HG03571 (cell line): ENCODE results near the gene FAM50A.
A peak's percentile ranks its signal among the peaks of the same experiment; 100 is the strongest.
"Not testable (repeated sequence)": the region's sequence is repeated elsewhere in the genome, so short reads cannot be mapped to it uniquely, and the experiment has no call there.

Source experiments
- ATAC-seq: cut with Tn5 transposase; IDR thresholded peaks from one replicate; pipeline ENCODE4 v1.9.1; 2021; ENCODE audit not compliant: unreplicated experiment

Gene FAM50A

GRCh38 chrX:154443992-154444754 is at the start of gene FAM50A:
Gene FAM50A (plus strand): TSS chrX:154444141. CDS start chrX:154444236, 95 bp downstream.
- ATAC-seq = peak; percentile 72

GRCh38 chrX:154396363-154396762 is 47.6 kb upstream of the FAM50A start:
- ATAC-seq = not testable (repeated sequence)

- ATAC-seq = peak; percentile 36
Measured at GRCh38 chrX:154396973-154397887, 46.7 kb upstream of the FAM50A start.

GRCh38 chrX:154397888-154398667 is 45.9 kb upstream of the FAM50A start, which contains the start of gene RPL10:
Gene RPL10 (plus strand): TSS chrX:154398377. CDS start chrX:154398520, 143 bp downstream.
- ATAC-seq = peak; percentile 72

- ATAC-seq = no peak
Measured at GRCh38 chrX:154398668-154399526, 45.0 kb upstream of the FAM50A start.

GRCh38 chrX:154399527-154400368 is 44.2 kb upstream of the FAM50A start:
- ATAC-seq = no peak

GRCh38 chrX:154400369-154400817 is 43.5 kb upstream of the FAM50A start:
- not testable (repeated sequence) for ATAC-seq

- ATAC-seq = no peak
Measured at GRCh38 chrX:154401045-154401799, 42.7 kb upstream of the FAM50A start.

GRCh38 chrX:154401918-154402621 is 41.9 kb upstream of the FAM50A start:
- ATAC-seq = no peak

GRCh38 chrX:154402622-154403127 is 41.3 kb upstream of the FAM50A start:
- ATAC-seq = no peak

- no peak for ATAC-seq
Measured at GRCh38 chrX:154403192-154403591, 40.7 kb upstream of the FAM50A start.

- ATAC-seq = no peak
Measured at GRCh38 chrX:154403858-154404257, 40.1 kb upstream of the FAM50A start.

GRCh38 chrX:154404625-154405192 is 39.2 kb upstream of the FAM50A start:
- no peak for ATAC-seq

GRCh38 chrX:154408659-154409221 is 35.2 kb upstream of the FAM50A start:
- ATAC-seq = no peak

- no peak for ATAC-seq
Measured at GRCh38 chrX:154409222-154409871, 34.6 kb upstream of the FAM50A start, which contains the start of gene DNASE1L1. Gene DNASE1L1 (minus strand): TSS chrX:154409254. CDS start chrX:154405568, 3,686 bp downstream.

GRCh38 chrX:154411981-154412340 is 32.0 kb upstream of the FAM50A start:
- ATAC-seq = peak; percentile 60
